ENCODE results near the gene EBNA1BP2. TPM values are rescaled to one million over a fixed set of nuclear protein-coding genes. Genes with fewer than 3 reads are reported as not detected.

Gene EBNA1BP2
- total RNA-seq, 1 experiment from 2014 or later = 109 TPM

DNA sequence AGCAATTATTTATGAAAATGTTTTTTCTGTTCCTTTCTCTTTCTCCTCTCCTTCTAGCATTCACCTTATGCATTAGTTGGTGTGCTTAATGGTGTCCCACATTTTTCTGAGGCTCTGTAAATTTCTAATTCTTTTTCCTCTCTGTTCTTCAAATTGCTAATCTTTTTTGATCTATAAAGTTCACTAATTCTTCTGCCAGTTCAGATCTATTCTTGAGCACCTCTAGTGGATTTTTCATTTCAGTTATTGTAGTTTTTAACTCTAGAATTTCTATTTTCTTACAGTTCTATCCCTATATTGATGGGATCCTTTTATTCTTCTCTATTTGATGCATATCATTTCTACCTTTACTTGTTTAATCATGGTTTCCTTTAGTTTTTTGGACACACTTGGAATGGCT, 22.4 kb upstream of the EBNA1BP2 start:
- peaks cover 3% of the 10 kb centered on the region in 2 experiments; a peak in 1 of 4 replicates for H3K9me3 ChIP-seq (ENCODE audit: control insufficient read depth in 1 of 2, insufficient read depth in 1 of 2, low read depth in 1 of 2, low read length in 2 of 2)
- POLR2A ChIA-PET = no interaction called here

More for the DNA sequence above, 22.4 kb upstream of the EBNA1BP2 start:
- Histone ChIP-seq H3K27me3 (ENCODE audit: insufficient read depth, low read length) (no peaks in the 10 kb centered on the region), H3K9ac (ENCODE audit: low read length) (no peak overlapping the region), H3K4me1 (ENCODE audit: control insufficient read depth in 1 of 2, insufficient read depth in 2 of 2, low read length in 2 of 2) (no peaks in the 10 kb centered on the region), H3K27ac (ENCODE audit: low read depth, low read length) (no peak overlapping the region), H3K79me2 (ENCODE audit: insufficient read depth, low read length) (no peaks in the 10 kb centered on the region), H3K4me2 (ENCODE audit: low read length) (no peak overlapping the region), H3K9me2 (ENCODE audit: insufficient read depth) (no peaks in the 10 kb centered on the region), H3K4me3 (replicated peaks in 1 of 2; ENCODE audit: low read depth in 1 of 2, low read length in 2 of 2) (no peak overlapping the region), H3K36me3 (ENCODE audit: control insufficient read depth in 1 of 2, insufficient read depth in 2 of 2, low read length in 2 of 2) (no peaks in the 10 kb centered on the region), H2AFZ (ENCODE audit: low read depth, low read length, poor library complexity, severe bottlenecking) (no peak overlapping the region), H4K20me1 (ENCODE audit: insufficient read depth) (no peaks in the 10 kb centered on the region)
- ATAC-seq (no peak), DNase-seq (ENCODE audit: low read depth, low spot score) (no peak)
- intact Hi-C loops (cut with micrococcal nuclease) = no loop called here
- TF ChIP-seq, protein P1, sequence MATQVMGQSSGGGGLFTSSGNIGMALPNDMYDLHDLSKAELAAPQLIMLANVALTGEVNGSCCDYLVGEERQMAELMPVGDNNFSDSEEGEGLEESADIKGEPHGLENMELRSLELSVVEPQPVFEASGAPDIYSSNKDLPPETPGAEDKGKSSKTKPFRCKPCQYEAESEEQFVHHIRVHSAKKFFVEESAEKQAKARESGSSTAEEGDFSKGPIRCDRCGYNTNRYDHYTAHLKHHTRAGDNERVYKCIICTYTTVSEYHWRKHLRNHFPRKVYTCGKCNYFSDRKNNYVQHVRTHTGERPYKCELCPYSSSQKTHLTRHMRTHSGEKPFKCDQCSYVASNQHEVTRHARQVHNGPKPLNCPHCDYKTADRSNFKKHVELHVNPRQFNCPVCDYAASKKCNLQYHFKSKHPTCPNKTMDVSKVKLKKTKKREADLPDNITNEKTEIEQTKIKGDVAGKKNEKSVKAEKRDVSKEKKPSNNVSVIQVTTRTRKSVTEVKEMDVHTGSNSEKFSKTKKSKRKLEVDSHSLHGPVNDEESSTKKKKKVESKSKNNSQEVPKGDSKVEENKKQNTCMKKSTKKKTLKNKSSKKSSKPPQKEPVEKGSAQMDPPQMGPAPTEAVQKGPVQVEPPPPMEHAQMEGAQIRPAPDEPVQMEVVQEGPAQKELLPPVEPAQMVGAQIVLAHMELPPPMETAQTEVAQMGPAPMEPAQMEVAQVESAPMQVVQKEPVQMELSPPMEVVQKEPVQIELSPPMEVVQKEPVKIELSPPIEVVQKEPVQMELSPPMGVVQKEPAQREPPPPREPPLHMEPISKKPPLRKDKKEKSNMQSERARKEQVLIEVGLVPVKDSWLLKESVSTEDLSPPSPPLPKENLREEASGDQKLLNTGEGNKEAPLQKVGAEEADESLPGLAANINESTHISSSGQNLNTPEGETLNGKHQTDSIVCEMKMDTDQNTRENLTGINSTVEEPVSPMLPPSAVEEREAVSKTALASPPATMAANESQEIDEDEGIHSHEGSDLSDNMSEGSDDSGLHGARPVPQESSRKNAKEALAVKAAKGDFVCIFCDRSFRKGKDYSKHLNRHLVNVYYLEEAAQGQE (IDR thresholded peaks at IDR 0.05; ENCODE audit: low read depth) = no peak
- TF ChIP-seq SRF (IDR thresholded peaks at IDR 0.05; ENCODE audit: low read depth) (no peak), SP1 (IDR thresholded peaks at IDR 0.05; ENCODE audit: low read depth) (no peak), ZNF274 (IDR thresholded peaks at IDR 0.05; ENCODE audit: low read depth, low read length) (no peak), CEBPB (IDR thresholded peaks at IDR 0.05; ENCODE audit: low read depth) (no peak), ELF1 (IDR thresholded peaks at IDR 0.05; ENCODE audit: borderline replicate concordance, low read depth) (no peak), POLR2AphosphoS5 (IDR thresholded peaks at IDR 0.05; ENCODE audit: low read depth, low read length) (no peak), FOSL1 (IDR thresholded peaks at IDR 0.05; ENCODE audit: low read depth) (no peak), EZH2 (IDR thresholded peaks at IDR 0.05) (no peak), ZFX (IDR thresholded peaks at IDR 0.05) (no peak)
- TF ChIP-seq, protein P2, sequence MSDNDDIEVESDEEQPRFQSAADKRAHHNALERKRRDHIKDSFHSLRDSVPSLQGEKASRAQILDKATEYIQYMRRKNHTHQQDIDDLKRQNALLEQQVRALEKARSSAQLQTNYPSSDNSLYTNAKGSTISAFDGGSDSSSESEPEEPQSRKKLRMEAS (IDR thresholded peaks at IDR 0.05) = no peak
- TF ChIP-seq, protein P3, sequence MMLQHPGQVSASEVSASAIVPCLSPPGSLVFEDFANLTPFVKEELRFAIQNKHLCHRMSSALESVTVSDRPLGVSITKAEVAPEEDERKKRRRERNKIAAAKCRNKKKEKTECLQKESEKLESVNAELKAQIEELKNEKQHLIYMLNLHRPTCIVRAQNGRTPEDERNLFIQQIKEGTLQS (IDR thresholded peaks at IDR 0.05) = no peak
- TF ChIP-seq, protein P4, sequence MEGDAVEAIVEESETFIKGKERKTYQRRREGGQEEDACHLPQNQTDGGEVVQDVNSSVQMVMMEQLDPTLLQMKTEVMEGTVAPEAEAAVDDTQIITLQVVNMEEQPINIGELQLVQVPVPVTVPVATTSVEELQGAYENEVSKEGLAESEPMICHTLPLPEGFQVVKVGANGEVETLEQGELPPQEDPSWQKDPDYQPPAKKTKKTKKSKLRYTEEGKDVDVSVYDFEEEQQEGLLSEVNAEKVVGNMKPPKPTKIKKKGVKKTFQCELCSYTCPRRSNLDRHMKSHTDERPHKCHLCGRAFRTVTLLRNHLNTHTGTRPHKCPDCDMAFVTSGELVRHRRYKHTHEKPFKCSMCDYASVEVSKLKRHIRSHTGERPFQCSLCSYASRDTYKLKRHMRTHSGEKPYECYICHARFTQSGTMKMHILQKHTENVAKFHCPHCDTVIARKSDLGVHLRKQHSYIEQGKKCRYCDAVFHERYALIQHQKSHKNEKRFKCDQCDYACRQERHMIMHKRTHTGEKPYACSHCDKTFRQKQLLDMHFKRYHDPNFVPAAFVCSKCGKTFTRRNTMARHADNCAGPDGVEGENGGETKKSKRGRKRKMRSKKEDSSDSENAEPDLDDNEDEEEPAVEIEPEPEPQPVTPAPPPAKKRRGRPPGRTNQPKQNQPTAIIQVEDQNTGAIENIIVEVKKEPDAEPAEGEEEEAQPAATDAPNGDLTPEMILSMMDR (IDR thresholded peaks at IDR 0.05 in 2 of 3, conservative IDR thresholded peaks at IDR 0.05 in 1 of 3; ENCODE audit: borderline replicate concordance in 1 of 3, insufficient read depth in 1 of 3, low read depth in 2 of 3, low read length in 2 of 3) = no peak
- ChIA-PET CTCF (no interaction called here), RAD21 (ENCODE audit: low non-redundant PET in 1 of 2, low total read pairs in 2 of 2, uncharacterized antibody in 2 of 2, unreplicated experiment in 2 of 2) (no interaction called here)
- BruUV-seq (replicated peaks) = no TSS peak
